GM21529 (cell line): ENCODE results near the gene TOLLIP.

Experiments used
- ATAC-seq: cut with Tn5 transposase; IDR thresholded peaks from one replicate; pipeline ENCODE4 v1.9.1; 2021; ENCODE audit not compliant: unreplicated experiment

Gene TOLLIP

DNA sequence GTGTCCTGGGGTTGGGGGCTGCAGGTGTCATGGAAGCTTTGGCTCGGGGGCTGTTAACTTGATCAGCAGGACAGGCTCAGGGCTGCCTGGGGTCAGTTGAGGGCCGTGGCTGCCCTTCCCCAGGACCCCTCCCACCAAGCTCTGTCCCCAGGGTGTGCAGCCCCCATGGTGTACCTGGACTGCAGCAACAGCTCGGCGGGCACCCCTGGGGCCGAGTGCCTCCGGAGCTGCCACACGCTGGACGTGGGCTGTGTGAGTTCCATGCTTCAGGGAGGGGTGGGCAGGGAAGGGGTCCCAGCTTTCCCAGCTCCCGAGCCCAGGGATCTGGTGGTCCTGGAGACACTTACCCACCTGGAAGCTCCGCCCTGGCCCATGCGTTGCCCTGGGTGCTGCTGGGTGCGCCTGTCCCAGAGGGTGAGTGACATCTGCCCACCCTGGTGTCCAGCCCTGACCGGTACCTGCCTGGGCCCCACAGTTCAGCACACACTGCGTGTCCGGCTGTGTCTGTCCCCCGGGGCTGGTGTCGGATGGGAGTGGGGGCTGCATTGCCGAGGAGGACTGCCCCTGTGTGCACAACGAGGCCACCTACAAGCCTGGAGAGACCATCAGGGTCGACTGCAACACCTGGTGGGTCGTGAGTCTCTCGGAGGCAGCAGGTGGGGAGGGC is 75.2 kb downstream of the TOLLIP start:
- ATAC-seq: no peak

GRCh38 chr11:1233351-1234053 is 75.9 kb downstream of the TOLLIP start:
- no peak for ATAC-seq

GRCh38 chr11:1232883-1233321 is 76.5 kb downstream of the TOLLIP start:
- ATAC-seq: no peak

DNA sequence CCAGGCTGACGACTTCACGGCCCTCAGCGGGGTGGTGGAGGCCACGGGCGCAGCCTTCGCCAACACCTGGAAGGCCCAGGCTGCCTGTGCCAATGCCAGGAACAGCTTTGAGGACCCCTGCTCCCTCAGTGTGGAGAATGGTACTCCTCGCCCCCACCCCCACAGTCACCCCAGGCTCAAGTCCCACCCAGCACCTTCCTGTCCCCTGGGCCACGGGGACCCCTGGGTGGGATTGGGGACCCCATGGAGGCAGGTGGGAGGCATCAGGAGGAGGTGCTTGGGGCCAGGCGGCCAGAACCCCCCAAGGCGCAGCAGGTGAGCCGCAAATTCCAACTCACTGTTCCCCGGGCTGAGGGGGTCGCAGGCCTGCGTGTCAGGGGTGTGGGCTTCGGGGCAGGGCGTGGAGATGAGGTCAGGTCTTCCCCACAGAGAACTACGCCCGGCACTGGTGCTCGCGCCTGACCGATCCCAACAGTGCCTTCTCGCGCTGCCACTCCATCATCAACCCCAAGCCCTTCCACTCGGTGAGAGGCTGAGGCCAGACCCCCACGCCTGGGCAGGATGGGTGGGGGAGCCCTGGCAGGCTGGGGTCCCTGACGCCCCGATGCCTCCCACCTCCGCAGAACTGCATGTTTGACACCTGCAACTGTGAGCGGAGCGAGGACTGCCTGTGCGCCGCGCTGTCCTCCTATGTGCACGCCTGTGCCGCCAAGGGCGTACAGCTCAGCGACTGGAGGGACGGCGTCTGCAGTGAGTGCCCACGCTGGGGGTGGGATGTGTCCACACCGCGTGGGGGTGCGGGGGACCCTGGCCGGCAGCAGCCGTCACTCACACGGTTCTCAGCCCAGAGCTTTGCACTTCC is 77.2 kb downstream of the TOLLIP start:
- ATAC-seq: no peak

DNA sequence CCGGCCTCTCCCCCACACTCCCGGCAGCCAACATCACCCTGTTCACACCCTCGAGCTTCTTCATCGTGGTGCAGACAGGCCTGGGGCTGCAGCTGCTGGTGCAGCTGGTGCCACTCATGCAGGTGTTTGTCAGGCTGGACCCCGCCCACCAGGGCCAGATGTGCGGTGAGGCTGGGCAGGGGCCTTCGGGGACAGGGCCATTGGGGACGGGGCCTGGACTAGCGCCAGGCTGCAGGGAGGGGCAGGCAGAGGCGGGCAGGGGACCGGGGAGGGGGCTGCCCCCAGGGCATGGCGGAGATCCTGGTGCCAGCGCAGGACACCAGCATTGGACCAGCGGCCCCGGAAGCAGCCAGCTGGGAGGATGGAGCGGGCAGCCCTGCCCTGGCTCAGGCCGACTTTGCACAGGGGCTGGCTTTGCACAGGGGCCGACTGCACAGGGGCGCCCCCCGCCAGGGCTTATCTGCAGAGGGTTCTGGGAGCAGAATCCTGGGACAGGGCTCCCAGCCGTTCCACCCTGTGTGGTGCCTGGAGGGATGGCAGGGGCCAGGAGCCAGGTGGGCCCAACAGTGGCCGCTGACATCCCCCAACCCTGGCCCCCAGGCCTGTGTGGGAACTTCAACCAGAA is 77.9 kb downstream of the TOLLIP start:
- no peak for ATAC-seq

DNA sequence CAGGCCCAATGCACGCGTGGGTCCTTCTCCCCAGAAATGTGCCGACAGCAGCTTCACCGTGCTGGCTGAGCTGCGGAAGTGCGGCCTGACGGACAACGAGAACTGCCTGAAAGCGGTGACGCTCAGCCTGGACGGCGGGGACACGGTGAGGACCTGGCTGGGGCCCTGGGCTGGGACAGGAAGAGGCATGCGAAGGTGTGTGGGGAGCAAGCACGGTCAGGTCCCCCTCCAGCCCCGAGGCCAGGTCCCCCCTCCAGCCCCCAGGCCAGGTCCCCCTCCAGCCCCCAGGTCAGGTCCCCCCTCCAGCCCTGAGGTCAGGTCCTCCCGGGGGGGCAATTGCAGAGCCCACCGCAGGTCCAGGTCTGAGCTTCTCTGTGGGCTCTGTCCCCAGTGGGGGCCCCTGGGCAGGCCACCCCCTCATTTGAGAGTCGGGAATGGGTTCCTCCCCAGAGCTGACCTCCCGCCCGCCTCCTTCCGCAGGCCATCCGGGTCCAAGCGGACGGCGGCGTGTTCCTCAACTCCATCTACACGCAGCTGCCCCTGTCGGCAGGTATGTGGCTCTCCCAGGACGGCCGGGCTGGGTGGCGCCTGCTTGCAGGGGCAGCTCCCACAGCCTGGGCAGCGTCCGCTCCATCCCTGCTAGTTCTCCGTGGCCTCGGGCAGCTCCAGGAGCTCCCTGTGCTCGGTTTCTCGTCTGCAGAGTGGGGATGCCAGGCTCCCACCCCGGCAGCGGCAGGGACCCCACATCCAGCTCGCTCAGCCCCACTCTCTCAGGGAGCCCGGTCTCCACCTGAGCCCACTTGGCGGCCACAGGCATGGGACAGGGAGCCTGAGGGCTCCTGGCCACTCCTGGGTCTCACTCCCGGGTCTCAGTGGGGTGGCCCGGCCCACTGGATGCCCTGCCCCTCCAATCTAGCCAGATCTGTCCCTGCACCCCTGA is 78.7 kb downstream of the TOLLIP start:
- no peak for ATAC-seq

DNA sequence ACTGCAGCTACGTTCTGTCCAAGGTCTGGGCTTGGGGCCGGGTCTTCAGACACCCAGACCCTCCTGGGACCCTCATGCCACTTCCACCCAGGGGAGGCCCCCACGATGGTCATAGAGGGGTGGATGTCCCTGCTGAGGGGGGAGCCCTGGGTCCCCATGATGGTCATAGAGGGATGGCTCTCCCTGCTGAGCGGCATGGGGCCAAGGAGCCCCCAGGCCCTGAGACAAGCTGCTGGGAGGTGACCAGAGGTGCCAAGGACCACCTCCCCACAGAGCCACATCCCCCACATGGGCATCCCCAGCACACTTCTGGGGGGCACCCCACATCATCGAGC is 79.3 kb downstream of the TOLLIP start:
- no peak for ATAC-seq

DNA sequence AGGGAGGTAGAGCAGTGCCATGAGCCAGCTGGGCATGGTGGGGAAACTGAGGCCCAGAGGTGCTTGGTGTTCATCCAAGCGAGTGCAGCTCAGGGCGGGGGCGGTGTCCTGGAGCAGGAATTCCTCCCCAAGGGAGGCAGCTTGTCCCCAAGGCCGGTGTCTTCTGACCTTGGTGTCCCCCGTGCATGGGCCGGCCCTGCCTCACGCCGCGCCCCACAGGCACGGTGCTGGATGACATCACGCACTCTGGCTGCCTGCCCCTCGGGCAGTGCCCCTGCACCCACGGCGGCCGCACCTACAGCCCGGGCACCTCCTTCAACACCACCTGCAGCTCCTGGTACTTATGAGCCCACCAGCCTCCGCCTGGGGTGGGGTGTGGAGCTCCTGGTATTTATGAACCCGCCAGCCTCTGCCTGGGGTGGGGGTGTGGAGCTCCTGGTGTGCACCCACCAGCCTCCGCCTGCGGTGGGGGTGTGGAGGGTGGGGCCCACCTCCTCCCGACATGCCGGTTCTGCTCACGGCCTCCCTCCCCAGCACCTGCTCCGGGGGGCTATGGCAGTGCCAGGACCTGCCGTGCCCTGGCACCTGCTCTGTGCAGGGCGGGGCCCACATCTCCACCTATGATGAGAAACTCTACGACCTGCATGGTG is 79.8 kb downstream of the TOLLIP start:
- ATAC-seq: no peak

DNA sequence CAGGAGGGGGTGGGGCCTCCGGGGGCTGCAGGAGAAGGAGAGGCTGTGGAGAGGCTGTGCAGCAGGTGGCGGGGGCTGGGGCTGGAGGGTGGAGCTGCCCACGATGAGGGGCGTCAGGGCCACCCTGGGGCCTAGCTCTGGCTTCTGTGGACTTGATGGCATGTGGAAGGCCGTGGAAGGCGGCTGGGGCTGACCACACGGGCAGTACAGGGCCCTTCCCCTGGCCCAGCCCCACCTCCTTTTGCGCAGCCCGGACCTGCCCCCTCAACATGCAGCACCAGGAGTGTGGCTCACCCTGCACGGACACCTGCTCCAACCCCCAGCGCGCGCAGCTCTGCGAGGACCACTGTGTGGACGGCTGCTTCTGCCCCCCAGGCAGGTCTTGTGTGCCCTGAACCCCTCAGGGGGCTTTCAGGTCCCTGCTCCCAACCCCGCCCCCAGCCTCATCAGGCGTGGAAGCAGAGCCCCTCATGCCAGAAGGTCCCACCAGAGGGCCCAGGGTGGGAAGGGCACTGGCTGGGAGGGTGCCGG is 80.4 kb downstream of the TOLLIP start:
- ATAC-seq: no peak

GRCh38 chr11:1228101-1228821 is 81.2 kb downstream of the TOLLIP start:
- no peak for ATAC-seq

DNA sequence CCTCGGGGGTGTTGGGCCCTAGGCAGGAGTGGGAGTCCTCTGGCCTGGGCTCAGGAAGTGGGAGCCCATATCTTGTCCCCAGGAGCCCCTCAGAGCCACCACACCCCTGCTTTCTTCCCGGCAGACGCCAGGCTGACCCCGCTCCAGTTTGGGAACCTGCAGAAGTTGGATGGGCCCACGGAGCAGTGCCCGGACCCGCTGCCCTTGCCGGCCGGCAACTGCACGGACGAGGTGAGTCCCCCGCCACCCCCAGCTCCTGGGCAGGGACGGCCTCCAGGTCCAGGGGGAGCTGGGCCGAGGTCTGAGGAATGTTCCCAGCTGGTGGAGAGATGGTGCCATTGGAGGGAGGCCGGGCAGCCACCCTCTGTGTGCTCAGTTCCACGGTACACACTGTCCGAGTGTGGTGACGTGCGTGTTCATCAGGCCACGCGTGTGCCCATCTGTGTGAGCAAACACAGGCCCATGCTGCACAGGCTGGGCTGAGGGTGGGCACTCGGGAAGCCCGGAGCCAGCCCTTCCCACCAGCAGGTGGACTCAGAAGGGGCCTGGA is 81.8 kb downstream of the TOLLIP start:
- no peak for ATAC-seq

GRCh38 chr11:1226986-1227550 is 82.4 kb downstream of the TOLLIP start:
- no peak for ATAC-seq

DNA sequence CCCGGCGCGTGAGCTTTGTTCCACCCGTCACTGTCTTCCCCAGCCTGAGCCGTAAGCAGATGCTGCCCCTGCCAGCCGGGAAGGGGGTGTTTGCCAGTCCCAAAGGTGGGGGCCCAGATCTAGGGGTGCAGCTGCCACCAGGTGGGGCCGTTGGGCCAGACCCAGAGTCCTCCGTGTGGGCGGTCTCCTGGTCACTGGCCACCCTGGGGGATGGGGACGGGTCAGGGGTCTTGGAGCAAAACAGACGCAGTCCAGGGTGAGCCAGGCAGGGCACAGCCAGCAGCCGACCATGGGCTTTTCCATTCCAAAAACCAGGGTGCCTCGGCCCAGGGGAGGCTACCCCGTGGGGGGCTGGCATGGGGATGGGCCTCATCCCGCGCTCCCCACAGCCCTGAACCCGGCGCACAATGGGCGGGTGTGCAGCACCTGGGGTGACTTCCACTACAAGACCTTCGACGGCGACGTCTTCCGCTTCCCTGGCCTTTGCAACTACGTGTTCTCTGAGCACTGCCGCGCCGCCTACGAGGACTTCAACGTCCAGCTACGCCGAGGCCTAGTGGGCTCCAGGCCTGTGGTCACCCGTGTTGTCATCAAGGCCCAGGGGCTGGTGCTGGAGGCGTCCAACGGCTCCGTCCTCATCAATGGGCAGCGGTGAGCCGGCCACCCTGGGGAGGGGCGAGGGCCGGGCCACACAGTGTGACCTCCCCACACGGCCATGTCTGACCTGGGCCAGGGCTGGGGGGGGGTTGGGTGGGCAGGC is 83.0 kb downstream of the TOLLIP start:
- ATAC-seq: no peak

GRCh38 chr11:1225386-1226225 is 83.8 kb downstream of the TOLLIP start:
- no peak for ATAC-seq

DNA sequence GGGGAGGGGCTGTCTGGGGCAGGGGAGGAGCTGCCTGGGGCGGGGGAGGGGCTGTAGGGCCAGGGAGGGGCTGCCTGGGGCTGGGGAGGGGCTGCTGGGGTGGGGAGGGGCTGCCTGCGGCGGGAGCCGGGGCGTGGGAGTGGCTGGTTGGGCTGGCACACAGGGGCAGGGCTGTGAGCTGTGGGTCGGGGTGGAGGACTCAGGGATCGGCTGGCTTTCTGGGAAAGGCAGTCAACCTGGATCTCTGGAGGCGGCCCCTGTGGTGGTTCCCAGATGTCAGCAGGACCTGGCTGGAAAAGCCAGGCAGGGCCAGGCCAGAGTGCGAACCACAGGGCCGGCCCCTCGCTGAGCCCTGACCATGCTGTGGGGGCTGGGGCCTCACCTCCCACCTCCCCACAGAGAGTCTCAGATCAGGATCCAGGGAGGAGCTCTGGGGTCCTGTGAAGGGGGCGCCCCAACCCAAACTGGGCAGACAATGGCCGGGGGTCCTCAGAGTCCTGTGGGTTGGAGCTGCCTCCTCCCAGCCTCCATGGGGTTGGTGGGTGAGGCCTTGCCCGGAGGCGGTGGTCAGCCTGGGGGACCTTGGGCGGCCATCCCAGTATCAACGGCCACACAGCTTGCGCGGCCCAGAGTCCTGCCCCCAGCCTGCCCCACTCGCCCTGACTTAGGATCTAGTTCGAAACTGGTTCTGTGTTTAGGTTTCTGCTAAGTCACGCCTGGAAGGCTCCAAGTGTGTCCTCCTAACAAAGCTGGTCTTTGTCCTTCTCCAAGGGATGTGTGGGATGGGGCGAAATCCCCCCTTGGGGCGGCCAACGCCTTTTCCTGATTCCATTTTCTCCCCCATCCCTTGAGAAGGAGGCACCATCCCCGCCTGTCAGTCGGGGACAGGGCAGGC is 84.7 kb downstream of the TOLLIP start:
- no peak for ATAC-seq
